Sigmoid colon (tissue), 4 donors: ENCODE measurements around the gene CMSS1.

ENCODE experiments used
- EP300 ChIP-seq, 4 donors: sonication (generic); formaldehyde crosslinking; IDR thresholded peaks; one replicate each; pipeline ENCODE4 v1.6.1; 2017; ENCODE audit warnings: antibody characterized with exemption in 4 of 4
- POLR2A ChIP-seq, 2 donors: fragments of 450-650 bp; IDR thresholded peaks; one replicate each; pipeline ENCODE4 v1.6.1; 2016; ENCODE audit warnings: antibody characterized with exemption in 2 of 2, mild to moderate bottlenecking in 2 of 2, moderate library complexity in 2 of 2
- POLR2AphosphoS5 ChIP-seq, 4 donors: sonication (generic); formaldehyde crosslinking; IDR thresholded peaks; one replicate each; pipeline ENCODE4 v1.6.1; 2017; ENCODE audit warnings: antibody characterized with exemption in 4 of 4
- TF ChIP-seq, protein P1 (sequence below), 4 experiments: fragments of 450-650 bp in 3 of 4; fragments of 200-600 bp in 1 of 4; IDR thresholded peaks; one replicate each; pipeline ENCODE4 v1.5.1; 2016 to 2019; ENCODE audit warnings: antibody characterized with exemption in 4 of 4, mild to moderate bottlenecking in 3 of 4, moderate library complexity in 2 of 4

GRCh38 chr3:100072326-100073048 is 254.8 kb downstream of the CMSS1 start:
- TF ChIP-seq, protein P1, sequence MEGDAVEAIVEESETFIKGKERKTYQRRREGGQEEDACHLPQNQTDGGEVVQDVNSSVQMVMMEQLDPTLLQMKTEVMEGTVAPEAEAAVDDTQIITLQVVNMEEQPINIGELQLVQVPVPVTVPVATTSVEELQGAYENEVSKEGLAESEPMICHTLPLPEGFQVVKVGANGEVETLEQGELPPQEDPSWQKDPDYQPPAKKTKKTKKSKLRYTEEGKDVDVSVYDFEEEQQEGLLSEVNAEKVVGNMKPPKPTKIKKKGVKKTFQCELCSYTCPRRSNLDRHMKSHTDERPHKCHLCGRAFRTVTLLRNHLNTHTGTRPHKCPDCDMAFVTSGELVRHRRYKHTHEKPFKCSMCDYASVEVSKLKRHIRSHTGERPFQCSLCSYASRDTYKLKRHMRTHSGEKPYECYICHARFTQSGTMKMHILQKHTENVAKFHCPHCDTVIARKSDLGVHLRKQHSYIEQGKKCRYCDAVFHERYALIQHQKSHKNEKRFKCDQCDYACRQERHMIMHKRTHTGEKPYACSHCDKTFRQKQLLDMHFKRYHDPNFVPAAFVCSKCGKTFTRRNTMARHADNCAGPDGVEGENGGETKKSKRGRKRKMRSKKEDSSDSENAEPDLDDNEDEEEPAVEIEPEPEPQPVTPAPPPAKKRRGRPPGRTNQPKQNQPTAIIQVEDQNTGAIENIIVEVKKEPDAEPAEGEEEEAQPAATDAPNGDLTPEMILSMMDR (IDR thresholded peaks at IDR 0.05), result no peak
- no peak for TF ChIP-seq POLR2A (IDR thresholded peaks at IDR 0.05)
- TF ChIP-seq EP300 (IDR thresholded peaks at IDR 0.05), result no peak
- TF ChIP-seq POLR2AphosphoS5 (IDR thresholded peaks at IDR 0.05), result no peak
